ENCODE results near the gene FYB1. TPM values are rescaled to one million over a fixed set of nuclear protein-coding genes. Genes with fewer than 3 reads are reported as not detected.

FYB1 gene
- total RNA-seq, 1 experiment from 2014 or later = not detected

DNA sequence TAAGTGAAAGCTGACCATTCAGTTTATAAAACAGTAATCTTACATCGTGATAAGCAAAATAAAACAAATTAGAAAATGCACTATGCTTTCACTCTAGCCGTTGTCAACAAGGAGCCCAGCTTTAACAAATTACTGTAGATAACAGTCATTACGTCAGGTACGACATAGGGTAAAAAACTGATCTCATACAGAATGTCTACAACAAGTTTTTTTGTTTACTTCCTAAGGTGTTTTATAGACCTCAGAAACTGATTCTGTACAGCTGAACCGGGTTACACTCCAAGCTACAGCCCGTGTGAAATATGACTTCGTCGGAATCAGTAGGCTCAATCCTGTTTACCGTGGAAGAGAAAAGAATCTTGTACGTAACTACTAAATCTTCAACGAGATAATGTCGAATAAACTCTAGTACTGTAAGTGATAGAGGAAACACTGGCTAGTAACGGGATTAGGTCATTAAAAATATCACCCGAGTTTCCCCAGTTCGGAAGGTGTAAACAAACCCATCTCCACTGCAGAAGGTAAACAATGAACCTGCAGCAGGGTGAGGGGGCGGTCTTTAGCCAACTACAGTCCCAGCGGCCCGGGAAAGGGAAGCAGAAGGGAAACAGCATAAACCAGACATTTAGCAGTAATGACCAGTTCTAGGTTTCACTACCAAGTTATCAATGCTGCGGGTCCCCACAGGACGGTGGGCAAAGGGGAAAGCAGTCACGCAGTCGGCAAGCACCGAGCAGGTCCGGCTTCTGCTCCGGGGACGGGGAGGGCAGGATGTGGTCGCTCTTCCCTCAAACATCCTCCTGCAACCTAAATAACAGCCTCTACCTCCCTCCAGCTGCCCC is 146.2 kb downstream of the FYB1 start:
- H3K4me3 ChIP-seq (ENCODE audit: low read depth, low read length, poor library complexity, severe bottlenecking) = peak overlapping the region; percentile 91
- no peaks in the 10 kb centered on the region for H3K27me3 ChIP-seq (replicated peaks; ENCODE audit: insufficient read depth, low read depth, low read length, poor library complexity)
- peak; percentile 31 for DNase-seq (ENCODE audit: low spot score)
- H3K36me3 ChIP-seq (ENCODE audit: insufficient read depth, low read length, poor library complexity, severe bottlenecking) = no peaks in the 10 kb centered on the region
- no TSS peak for BruUV-seq (replicated peaks)
- H3K4me1 ChIP-seq (ENCODE audit: insufficient read depth, low read length, poor library complexity, severe bottlenecking) = peaks cover 14% of the 10 kb centered on the region
- no peak for TF ChIP-seq EZH2 (IDR thresholded peaks at IDR 0.05; ENCODE audit: borderline replicate concordance, low read depth, low read length, poor library complexity, severe bottlenecking)
- TF ChIP-seq, protein P1, sequence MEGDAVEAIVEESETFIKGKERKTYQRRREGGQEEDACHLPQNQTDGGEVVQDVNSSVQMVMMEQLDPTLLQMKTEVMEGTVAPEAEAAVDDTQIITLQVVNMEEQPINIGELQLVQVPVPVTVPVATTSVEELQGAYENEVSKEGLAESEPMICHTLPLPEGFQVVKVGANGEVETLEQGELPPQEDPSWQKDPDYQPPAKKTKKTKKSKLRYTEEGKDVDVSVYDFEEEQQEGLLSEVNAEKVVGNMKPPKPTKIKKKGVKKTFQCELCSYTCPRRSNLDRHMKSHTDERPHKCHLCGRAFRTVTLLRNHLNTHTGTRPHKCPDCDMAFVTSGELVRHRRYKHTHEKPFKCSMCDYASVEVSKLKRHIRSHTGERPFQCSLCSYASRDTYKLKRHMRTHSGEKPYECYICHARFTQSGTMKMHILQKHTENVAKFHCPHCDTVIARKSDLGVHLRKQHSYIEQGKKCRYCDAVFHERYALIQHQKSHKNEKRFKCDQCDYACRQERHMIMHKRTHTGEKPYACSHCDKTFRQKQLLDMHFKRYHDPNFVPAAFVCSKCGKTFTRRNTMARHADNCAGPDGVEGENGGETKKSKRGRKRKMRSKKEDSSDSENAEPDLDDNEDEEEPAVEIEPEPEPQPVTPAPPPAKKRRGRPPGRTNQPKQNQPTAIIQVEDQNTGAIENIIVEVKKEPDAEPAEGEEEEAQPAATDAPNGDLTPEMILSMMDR (conservative IDR thresholded peaks at IDR 0.05; ENCODE audit: low read depth, low read length) = no peak
- CTCF ChIA-PET = no interaction called here
- intact Hi-C loops (cut with micrococcal nuclease; ENCODE audit: unreplicated experiment) = loop anchor here (5.0 kb wide), 1 partner anchor 81 kb away; no protein-coding TSS in a partner anchor
- H3K9me3 ChIP-seq (ENCODE audit: low read depth, low read length, poor library complexity, severe bottlenecking) = no peaks in the 10 kb centered on the region
- POLR2A ChIA-PET (ENCODE audit: low non-redundant PET) = no interaction called here
- H3K27ac ChIP-seq (ENCODE audit: low read depth, low read length, poor library complexity, severe bottlenecking) = peak overlapping the region; percentile 95

DNA sequence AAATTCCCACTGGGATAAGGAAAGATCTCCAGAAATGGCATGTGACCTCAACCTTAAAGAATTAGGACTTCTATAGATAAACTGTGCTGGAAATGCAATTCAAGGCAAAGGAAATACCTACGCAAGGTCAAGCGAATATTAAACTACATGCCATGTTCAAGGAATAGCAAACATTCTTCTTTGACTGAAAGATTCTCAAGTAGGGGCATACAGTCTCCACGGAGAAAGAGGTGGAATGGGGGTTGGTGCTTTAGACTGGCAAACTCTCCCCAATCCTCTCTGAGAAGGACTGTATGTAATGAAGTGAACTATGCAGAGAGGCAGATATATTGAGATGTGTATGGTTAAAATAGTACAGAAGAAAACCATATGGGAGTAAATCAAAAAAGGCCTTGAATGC is 151.3 kb downstream of the FYB1 start:
- DNase-seq (ENCODE audit: low spot score) = no peak
- CTCF ChIA-PET = no interaction called here
- TF ChIP-seq, protein P1 (conservative IDR thresholded peaks at IDR 0.05; ENCODE audit: low read depth, low read length) = no peak
- no peak for TF ChIP-seq EZH2 (IDR thresholded peaks at IDR 0.05; ENCODE audit: borderline replicate concordance, low read depth, low read length, poor library complexity, severe bottlenecking)
- Histone ChIP-seq H3K27ac (ENCODE audit: low read depth, low read length, poor library complexity, severe bottlenecking) (no peak overlapping the region), H3K27me3 (replicated peaks; ENCODE audit: insufficient read depth, low read depth, low read length, poor library complexity) (no peaks in the 10 kb centered on the region), H3K4me1 (ENCODE audit: insufficient read depth, low read length, poor library complexity, severe bottlenecking) (peaks cover 9% of the 10 kb centered on the region), H3K4me3 (ENCODE audit: low read depth, low read length, poor library complexity, severe bottlenecking) (no peak overlapping the region), H3K9me3 (ENCODE audit: low read depth, low read length, poor library complexity, severe bottlenecking) (peaks cover 13% of the 10 kb centered on the region), H3K36me3 (ENCODE audit: insufficient read depth, low read length, poor library complexity, severe bottlenecking) (no peaks in the 10 kb centered on the region)
- POLR2A ChIA-PET (ENCODE audit: low non-redundant PET) = no interaction called here
- no TSS peak for BruUV-seq (replicated peaks)
- intact Hi-C loops (cut with micrococcal nuclease; ENCODE audit: unreplicated experiment) = no loop called here

DNA sequence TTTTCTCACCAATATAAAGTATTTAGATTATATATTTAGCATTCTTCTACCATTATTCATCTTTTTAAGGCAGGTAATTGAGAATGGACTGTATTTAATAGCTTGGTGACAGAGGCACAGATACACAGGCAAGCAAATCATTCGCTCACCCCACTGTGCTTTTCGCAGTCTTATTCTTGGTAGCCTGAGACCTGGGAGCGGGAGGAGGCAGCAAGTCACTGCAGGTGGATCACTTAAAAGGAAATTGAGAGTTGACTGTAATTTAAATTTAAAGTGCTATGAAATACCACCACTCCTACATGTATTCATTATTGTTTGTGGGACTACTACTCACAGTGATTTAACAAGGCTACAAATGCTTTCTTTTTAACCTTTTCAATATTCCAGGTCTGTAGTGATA is 154.9 kb downstream of the FYB1 start:
- TF ChIP-seq, protein P1 (conservative IDR thresholded peaks at IDR 0.05; ENCODE audit: low read depth, low read length) = no peak
- TF ChIP-seq EZH2 (IDR thresholded peaks at IDR 0.05; ENCODE audit: borderline replicate concordance, low read depth, low read length, poor library complexity, severe bottlenecking) = no peak
- H3K27ac ChIP-seq (ENCODE audit: low read depth, low read length, poor library complexity, severe bottlenecking) = no peak overlapping the region
- intact Hi-C loops (cut with micrococcal nuclease; ENCODE audit: unreplicated experiment) = no loop called here
- no peaks in the 10 kb centered on the region for H3K36me3 ChIP-seq (ENCODE audit: insufficient read depth, low read length, poor library complexity, severe bottlenecking)
- H3K27me3 ChIP-seq (replicated peaks; ENCODE audit: insufficient read depth, low read depth, low read length, poor library complexity) = no peaks in the 10 kb centered on the region
- no peak overlapping the region for H3K4me3 ChIP-seq (ENCODE audit: low read depth, low read length, poor library complexity, severe bottlenecking)
- no peaks in the 10 kb centered on the region for H3K4me1 ChIP-seq (ENCODE audit: insufficient read depth, low read length, poor library complexity, severe bottlenecking)
- no peak for DNase-seq (ENCODE audit: low spot score)
- ChIA-PET CTCF (no interaction called here), POLR2A (ENCODE audit: low non-redundant PET) (no interaction called here)
- peaks cover 13% of the 10 kb centered on the region for H3K9me3 ChIP-seq (ENCODE audit: low read depth, low read length, poor library complexity, severe bottlenecking)
- BruUV-seq (replicated peaks) = no TSS peak

All from A673 (cell line).